ENCODE measurements around the gene ZNF385B. TPM values are rescaled to one million over a fixed set of nuclear protein-coding genes. Genes with fewer than 3 reads are reported as not detected.
A peak's percentile ranks its signal among the peaks of the same experiment; 100 is the strongest.

ZNF385B gene
- polyA plus RNA-seq, 1 donor (not counting 4 experiments of a cell fraction or from before 2014, with no cell fraction given), result 0.17 TPM

DNA sequence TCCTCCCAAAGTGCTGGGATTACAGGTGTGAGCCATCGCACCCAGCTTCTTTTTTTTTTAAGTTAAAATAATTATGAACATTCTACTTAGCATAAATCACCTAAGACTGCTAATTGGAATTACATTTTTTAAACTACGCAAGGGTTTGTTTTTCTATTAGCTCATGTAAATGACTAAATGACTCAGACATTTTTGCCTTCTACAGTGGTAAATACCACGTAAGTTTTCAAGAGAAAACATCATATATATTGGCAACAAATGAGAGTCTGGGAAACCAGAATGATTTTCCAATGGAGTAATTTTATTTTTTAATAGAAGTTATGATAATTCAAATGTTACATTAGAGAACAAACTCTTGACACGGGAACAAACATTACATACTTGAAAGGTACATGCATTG is 259.0 kb downstream of the ZNF385B start:
- Histone ChIP-seq H3K36me3 (ENCODE audit: control insufficient read depth in 2 of 2, extremely low read depth in 1 of 2, insufficient read depth in 2 of 2, low read length in 2 of 2) (no peaks in the 10 kb centered on the region), H2AFZ (ENCODE audit: control insufficient read depth, low read length) (no peak overlapping the region), H3K9me1 (ENCODE audit: control insufficient read depth, extremely low read depth, insufficient read depth, low read length) (no peaks in the 10 kb centered on the region), H3K4me2 (ENCODE audit: control insufficient read depth, extremely low read depth, insufficient read depth, low read depth, low read length) (no peak overlapping the region), H3K9me3 (ENCODE audit: control insufficient read depth, low read depth, low read length) (no peaks in the 10 kb centered on the region), H3K4me3 (ENCODE audit: control insufficient read depth in 2 of 3, extremely low read depth in 1 of 3, insufficient read depth in 2 of 3, low read depth in 1 of 3, low read length in 3 of 3) (no peak overlapping the region), H3K79me2 (ENCODE audit: control insufficient read depth, insufficient read depth, low read length) (no peaks in the 10 kb centered on the region), H4K20me1 (ENCODE audit: control insufficient read depth, extremely low read depth, insufficient read depth, low read length) (no peaks in the 10 kb centered on the region), H3K27ac (ENCODE audit: control insufficient read depth, insufficient read depth, low read length) (no peak overlapping the region), H3K9ac (ENCODE audit: control insufficient read depth, extremely low read depth, insufficient read depth, low read length) (no peak overlapping the region), H3K4me1 (ENCODE audit: control insufficient read depth, extremely low read depth, insufficient read depth, low read length) (no peaks in the 10 kb centered on the region), H3K27me3 (ENCODE audit: control insufficient read depth, extremely low read depth, insufficient read depth, low read length) (no peaks in the 10 kb centered on the region)
- dilution Hi-C loops (cut with MboI; ENCODE audit: extremely low pct_ligation_motif_present, low sequenced_read_pairs), result no loop called here
- TF ChIP-seq EZH2 (IDR thresholded peaks at IDR 0.05; ENCODE audit: low read length), result no peak
- TF ChIP-seq, protein P1, sequence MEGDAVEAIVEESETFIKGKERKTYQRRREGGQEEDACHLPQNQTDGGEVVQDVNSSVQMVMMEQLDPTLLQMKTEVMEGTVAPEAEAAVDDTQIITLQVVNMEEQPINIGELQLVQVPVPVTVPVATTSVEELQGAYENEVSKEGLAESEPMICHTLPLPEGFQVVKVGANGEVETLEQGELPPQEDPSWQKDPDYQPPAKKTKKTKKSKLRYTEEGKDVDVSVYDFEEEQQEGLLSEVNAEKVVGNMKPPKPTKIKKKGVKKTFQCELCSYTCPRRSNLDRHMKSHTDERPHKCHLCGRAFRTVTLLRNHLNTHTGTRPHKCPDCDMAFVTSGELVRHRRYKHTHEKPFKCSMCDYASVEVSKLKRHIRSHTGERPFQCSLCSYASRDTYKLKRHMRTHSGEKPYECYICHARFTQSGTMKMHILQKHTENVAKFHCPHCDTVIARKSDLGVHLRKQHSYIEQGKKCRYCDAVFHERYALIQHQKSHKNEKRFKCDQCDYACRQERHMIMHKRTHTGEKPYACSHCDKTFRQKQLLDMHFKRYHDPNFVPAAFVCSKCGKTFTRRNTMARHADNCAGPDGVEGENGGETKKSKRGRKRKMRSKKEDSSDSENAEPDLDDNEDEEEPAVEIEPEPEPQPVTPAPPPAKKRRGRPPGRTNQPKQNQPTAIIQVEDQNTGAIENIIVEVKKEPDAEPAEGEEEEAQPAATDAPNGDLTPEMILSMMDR (optimal IDR thresholded peaks at IDR 0.05 in 1 of 3, IDR thresholded peaks at IDR 0.05 in 1 of 3, conservative IDR thresholded peaks at IDR 0.05 in 1 of 3; ENCODE audit: extremely low read depth in 1 of 3, insufficient read depth in 2 of 3, low read length in 3 of 3), result no peak
- no peak for FAIRE-seq
- DNase-seq (ENCODE audit: low read depth, low spot score), result no peak

DNA sequence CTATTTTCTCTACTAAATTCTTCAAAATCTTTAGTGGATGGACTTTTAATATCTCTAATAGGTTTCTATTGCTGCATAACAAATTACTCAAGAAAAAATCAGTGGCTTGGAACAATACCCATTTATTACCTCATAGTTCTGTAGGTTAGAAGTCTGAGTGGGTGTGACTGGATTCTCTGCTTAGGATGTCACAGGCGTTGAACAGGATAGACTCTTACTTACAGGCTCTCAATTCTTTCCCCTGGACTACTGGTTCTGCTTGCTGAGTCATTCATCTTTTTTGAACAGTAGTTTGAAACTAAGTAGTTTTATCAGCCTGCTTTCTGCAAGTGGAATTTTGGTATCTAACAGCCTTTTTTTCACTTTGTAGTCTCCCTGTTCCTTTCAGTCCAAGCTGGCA is 265.4 kb downstream of the ZNF385B start:
- Histone ChIP-seq H3K9me1 (ENCODE audit: control insufficient read depth, extremely low read depth, insufficient read depth, low read length) (no peaks in the 10 kb centered on the region), H3K4me2 (ENCODE audit: control insufficient read depth, extremely low read depth, insufficient read depth, low read depth, low read length) (no peak overlapping the region), H2AFZ (ENCODE audit: control insufficient read depth, low read length) (no peak overlapping the region), H3K79me2 (ENCODE audit: control insufficient read depth, insufficient read depth, low read length) (no peaks in the 10 kb centered on the region), H3K27me3 (ENCODE audit: control insufficient read depth, extremely low read depth, insufficient read depth, low read length) (no peaks in the 10 kb centered on the region), H3K9ac (ENCODE audit: control insufficient read depth, extremely low read depth, insufficient read depth, low read length) (no peak overlapping the region), H3K4me3 (ENCODE audit: control insufficient read depth in 2 of 3, extremely low read depth in 1 of 3, insufficient read depth in 2 of 3, low read depth in 1 of 3, low read length in 3 of 3) (no peak overlapping the region), H3K4me1 (ENCODE audit: control insufficient read depth, extremely low read depth, insufficient read depth, low read length) (no peaks in the 10 kb centered on the region), H4K20me1 (ENCODE audit: control insufficient read depth, extremely low read depth, insufficient read depth, low read length) (no peaks in the 10 kb centered on the region), H3K36me3 (ENCODE audit: control insufficient read depth in 2 of 2, extremely low read depth in 1 of 2, insufficient read depth in 2 of 2, low read length in 2 of 2) (no peaks in the 10 kb centered on the region), H3K9me3 (ENCODE audit: control insufficient read depth, low read depth, low read length) (no peaks in the 10 kb centered on the region), H3K27ac (ENCODE audit: control insufficient read depth, insufficient read depth, low read length) (no peak overlapping the region)
- FAIRE-seq (peak; percentile 58), DNase-seq (ENCODE audit: low read depth, low spot score) (peak; percentile 49)
- dilution Hi-C loops (cut with MboI; ENCODE audit: extremely low pct_ligation_motif_present, low sequenced_read_pairs), result no loop called here
- TF ChIP-seq, protein P1 (optimal IDR thresholded peaks at IDR 0.05 in 1 of 3, IDR thresholded peaks at IDR 0.05 in 1 of 3, conservative IDR thresholded peaks at IDR 0.05 in 1 of 3; ENCODE audit: extremely low read depth in 1 of 3, insufficient read depth in 2 of 3, low read length in 3 of 3), result no peak
- no peak for TF ChIP-seq EZH2 (IDR thresholded peaks at IDR 0.05; ENCODE audit: low read length)
